ENCODE measurements around the gene COP1.
"Not testable (repeated sequence)": the region's sequence is repeated elsewhere in the genome, so short reads cannot be mapped to it uniquely, and the experiment has no call there.

DNA sequence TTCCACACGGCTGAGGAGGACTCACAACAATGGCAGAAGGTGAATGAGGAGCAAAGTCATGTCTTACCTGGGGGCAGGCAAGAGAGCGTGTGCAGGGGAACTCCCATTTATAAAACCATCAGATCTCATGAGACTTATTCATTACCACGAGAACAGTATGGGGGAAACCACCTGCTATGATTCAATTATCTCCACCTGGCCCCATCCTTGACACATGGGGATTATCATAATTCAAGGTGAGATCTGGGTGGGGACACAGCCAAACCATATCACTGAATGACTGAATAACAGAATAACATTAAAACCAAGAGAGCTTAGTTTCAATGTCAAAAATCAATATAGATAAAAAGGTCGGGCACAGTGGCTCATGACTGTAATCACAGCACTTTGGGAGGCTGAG is 179.2 kb downstream of the COP1 start:
- not testable (repeated sequence) for TF ChIP-seq REST (IDR thresholded peaks at IDR 0.05; ENCODE audit: low read depth, low read length); CEBPB (IDR thresholded peaks at IDR 0.05; ENCODE audit: borderline replicate concordance in 1 of 2, low read depth in 2 of 2, low read length in 2 of 2)
